BLaER1 treated with 17β-estradiol and CSF1 and Interleukin-3, amounts not matched to agents 10 nM and 100 nM (cell line): ENCODE data around the gene TUBA1A.
"Not testable (repeated sequence)": the region's sequence is repeated elsewhere in the genome, so short reads cannot be mapped to it uniquely, and the experiment has no call there.

Source experiments
- H3K27ac ChIP-seq, 11 experiments: shearing (Covaris generic); formaldehyde crosslinking; 2 replicates each; pipeline ENCODE4 v1.8.1; 2022
- H3K27me3 ChIP-seq, 11 experiments: shearing (Covaris generic); formaldehyde crosslinking; 2 replicates each; pipeline ENCODE4 v1.8.1; 2022
- H3K36me3 ChIP-seq, 11 experiments: shearing (Covaris generic); formaldehyde crosslinking; 2 replicates each; pipeline ENCODE4 v1.8.1; 2022
- H3K4me1 ChIP-seq, 10 experiments: shearing (Covaris generic); formaldehyde crosslinking; 2 replicates each; pipeline ENCODE4 v1.8.1; 2022
- H3K4me2 ChIP-seq, 11 experiments: shearing (Covaris generic); formaldehyde crosslinking; 2 replicates each; pipeline ENCODE4 v1.8.1; 2022
- H3K4me3 ChIP-seq, 10 experiments: shearing (Covaris generic); formaldehyde crosslinking; 2 replicates each; pipeline ENCODE4 v1.8.1; 2022
- H3K9ac ChIP-seq, 11 experiments: shearing (Covaris generic); formaldehyde crosslinking; 2 replicates each; pipeline ENCODE4 v1.8.1; 2022
- H3K9me3 ChIP-seq, 11 experiments: shearing (Covaris generic); formaldehyde crosslinking; replicated peaks in 1 of 11; 2 replicates each; pipeline ENCODE4 v1.8.1; 2022
- H4K20me1 ChIP-seq, 11 experiments: shearing (Covaris generic); formaldehyde crosslinking; 2 replicates each; pipeline ENCODE4 v1.8.1; 2022
- Cebpa-rat ChIP-seq, 11 experiments: shearing (Covaris generic); IDR thresholded peaks; 2 replicates each; pipeline ENCODE4 v1.8.1; 2022

The TUBA1A gene

GRCh38 chr12:49170924-49171323 lies 18.0 kb downstream of the TUBA1A start:
- TF ChIP-seq Cebpa-rat (IDR thresholded peaks at IDR 0.05), result no peak
- Histone ChIP-seq H4K20me1 (no peaks in the 10 kb centered on the region), H3K27me3 (no peaks in the 10 kb centered on the region), H3K9me3 (no peaks in the 10 kb centered on the region), H3K27ac (no peak overlapping the region), H3K4me1 (peaks cover 0 to 14% (median 7%) of the 10 kb centered on the region in 10 experiments; a peak in 9 of 20 replicates), H3K4me3 (no peak overlapping the region), H3K9ac (no peak overlapping the region), H3K36me3 (no peaks in the 10 kb centered on the region), H3K4me2 (no peak overlapping the region)

GRCh38 chr12:49165114-49165513 lies 23.8 kb downstream of the TUBA1A start:
- Histone ChIP-seq H3K9me3 (0 out of 22 replicates have a peak, but pooled peaks cover 0 to 3% (median 0%) of the 10 kb centered on the region in 11 experiments), H3K4me3 (no peak overlapping the region), H3K27ac (no peak overlapping the region), H4K20me1 (no peaks in the 10 kb centered on the region), H3K9ac (no peak overlapping the region), H3K27me3 (no peaks in the 10 kb centered on the region), H3K4me1 (peaks cover 20 to 33% (median 28%) of the 10 kb centered on the region in 10 experiments), H3K4me2 (no peak overlapping the region), H3K36me3 (no peaks in the 10 kb centered on the region)
- no peak for TF ChIP-seq Cebpa-rat (IDR thresholded peaks at IDR 0.05)

GRCh38 chr12:49161901-49162300 lies 27.0 kb downstream of the TUBA1A start:
- Histone ChIP-seq H3K27ac (peak overlapping the region in 9 of 11 experiments; percentile 66 to 82 (median 78); a peak in 18 of 22 replicates), H3K4me2 (peak overlapping the region; percentile 64 to 88 (median 76); a peak in 20 of 22 replicates), H3K4me1 (peaks cover 45 to 55% (median 53%) of the 10 kb centered on the region in 10 experiments), H3K9ac (peak overlapping the region in 5 of 11 experiments; percentile 14 to 68 (median 60); a peak in 7 of 22 replicates)
- not testable (repeated sequence) for H4K20me1 ChIP-seq, H3K36me3 ChIP-seq, H3K9me3 ChIP-seq, H3K27me3 ChIP-seq, H3K4me3 ChIP-seq

GRCh38 chr12:49161092-49161795 lies 27.6 kb downstream of the TUBA1A start:
- Histone ChIP-seq H3K36me3 (no peaks in the 10 kb centered on the region), H4K20me1 (no peaks in the 10 kb centered on the region), H3K9me3 (0 out of 22 replicates have a peak, but pooled peaks cover 0 to 3% (median 0%) of the 10 kb centered on the region in 11 experiments), H3K27me3 (no peaks in the 10 kb centered on the region), H3K9ac (peak overlapping the region in 9 of 11 experiments; percentile 14 to 68 (median 60); a peak in 17 of 22 replicates), H3K4me2 (peak overlapping the region; percentile 64 to 88 (median 76)), H3K4me3 (peak overlapping the region in 1 of 10 experiments; percentile 39; a peak in 2 of 20 replicates), H3K27ac (peak overlapping the region in 10 of 11 experiments; percentile 55 to 82 (median 78); a peak in 20 of 22 replicates), H3K4me1 (peaks cover 45 to 56% (median 54%) of the 10 kb centered on the region in 10 experiments)
- TF ChIP-seq Cebpa-rat (IDR thresholded peaks at IDR 0.05), result peak in 5 of 11 experiments; percentile 14 to 85 (median 69); a peak in 6 of 22 replicates

GRCh38 chr12:49160399-49160798 lies 28.5 kb downstream of the TUBA1A start:
- Histone ChIP-seq H3K36me3 (no peaks in the 10 kb centered on the region), H3K27ac (peak overlapping the region in 10 of 11 experiments; percentile 55 to 82 (median 78); a peak in 19 of 22 replicates), H3K4me3 (peak overlapping the region in 1 of 10 experiments; percentile 39; a peak in 1 of 20 replicates), H3K9ac (peak overlapping the region in 9 of 11 experiments; percentile 14 to 68 (median 60); a peak in 16 of 22 replicates), H3K4me2 (peak overlapping the region; percentile 64 to 88 (median 76)), H3K9me3 (0 out of 22 replicates have a peak, but pooled peaks cover 0 to 3% (median 0%) of the 10 kb centered on the region in 11 experiments), H4K20me1 (no peaks in the 10 kb centered on the region), H3K4me1 (peaks cover 45 to 56% (median 54%) of the 10 kb centered on the region in 10 experiments), H3K27me3 (no peaks in the 10 kb centered on the region)
- TF ChIP-seq Cebpa-rat (IDR thresholded peaks at IDR 0.05), result no peak

GRCh38 chr12:49154221-49154620 lies 34.7 kb downstream of the TUBA1A start:
- H3K36me3 ChIP-seq, result no peaks in the 10 kb centered on the region
- no peak overlapping the region for H3K4me2 ChIP-seq
- no peaks in the 10 kb centered on the region for H4K20me1 ChIP-seq
- no peaks in the 10 kb centered on the region for H3K27me3 ChIP-seq
- H3K27ac ChIP-seq, result no peak overlapping the region
- H3K4me3 ChIP-seq, result no peak overlapping the region
- H3K4me1 ChIP-seq, result peaks cover 11 to 34% (median 25%) of the 10 kb centered on the region in 10 experiments
- no peaks in the 10 kb centered on the region for H3K9me3 ChIP-seq
- no peak overlapping the region for H3K9ac ChIP-seq
- TF ChIP-seq Cebpa-rat (IDR thresholded peaks at IDR 0.05), result no peak

GRCh38 chr12:49147384-49147783 lies 41.5 kb downstream of the TUBA1A start:
- no peak overlapping the region for H3K4me2 ChIP-seq
- H3K27me3 ChIP-seq, result no peaks in the 10 kb centered on the region
- no peak overlapping the region for H3K9ac ChIP-seq
- H3K9me3 ChIP-seq, result no peaks in the 10 kb centered on the region
- H3K4me1 ChIP-seq, result peaks cover 0 to 34% (median 12%) of the 10 kb centered on the region in 10 experiments; a peak in 12 of 20 replicates
- TF ChIP-seq Cebpa-rat (IDR thresholded peaks at IDR 0.05), result no peak
- H3K36me3 ChIP-seq, result no peaks in the 10 kb centered on the region
- no peak overlapping the region for H3K27ac ChIP-seq
- H4K20me1 ChIP-seq, result no peaks in the 10 kb centered on the region
- H3K4me3 ChIP-seq, result no peak overlapping the region

GRCh38 chr12:49146406-49146805 lies 42.5 kb downstream of the TUBA1A start:
- H3K9ac ChIP-seq, result no peak overlapping the region
- peaks cover 0 to 34% (median 12%) of the 10 kb centered on the region in 10 experiments; a peak in 12 of 20 replicates for H3K4me1 ChIP-seq
- no peak overlapping the region for H3K4me3 ChIP-seq
- no peaks in the 10 kb centered on the region for H4K20me1 ChIP-seq
- TF ChIP-seq Cebpa-rat (IDR thresholded peaks at IDR 0.05), result no peak
- peak overlapping the region in 1 of 11 experiments; percentile 4; a peak in 1 of 22 replicates for H3K4me2 ChIP-seq
- no peaks in the 10 kb centered on the region for H3K27me3 ChIP-seq
- no peaks in the 10 kb centered on the region for H3K9me3 ChIP-seq
- no peaks in the 10 kb centered on the region for H3K36me3 ChIP-seq
- no peak overlapping the region for H3K27ac ChIP-seq

- no peak for TF ChIP-seq Cebpa-rat (IDR thresholded peaks at IDR 0.05)
- peaks cover 0 to 22% (median 4%) of the 10 kb centered on the region in 10 experiments; a peak in 8 of 20 replicates for H3K4me1 ChIP-seq
- no peaks in the 10 kb centered on the region for H3K27me3 ChIP-seq
- no peak overlapping the region for H3K27ac ChIP-seq
- no peak overlapping the region for H3K9ac ChIP-seq
- H3K36me3 ChIP-seq, result no peaks in the 10 kb centered on the region
- no peaks in the 10 kb centered on the region for H3K9me3 ChIP-seq
- no peak overlapping the region for H3K4me3 ChIP-seq
- no peaks in the 10 kb centered on the region for H4K20me1 ChIP-seq
- H3K4me2 ChIP-seq, result no peak overlapping the region
Observed at GRCh38 chr12:49144384-49144783, 44.5 kb downstream of the TUBA1A start.
